ENCODE data around the gene NHLH1. TPM values are rescaled to one million over a fixed set of nuclear protein-coding genes. Genes with fewer than 3 reads are reported as not detected.
A peak's percentile ranks its signal among the peaks of the same experiment; 100 is the strongest.

NHLH1 gene
- total RNA-seq, 1 experiment from 2014 or later = 0.70 TPM

GRCh38 chr1:160342526-160342925 is 24.3 kb upstream of the NHLH1 start:
- H3K27ac Mint-ChIP-seq = peak overlapping the region; percentile 100
- H3K27me3 Mint-ChIP-seq (ENCODE audit: low read depth) = no peaks in the 10 kb centered on the region
- DNase-seq (ENCODE audit: low spot score) (no peak), ATAC-seq (no peak)
- ChIA-PET POLR2A (no interaction called here), CTCF (interaction anchor here (1.4 kb wide), 1 partner anchor 51 kb away, joined by 8 read pairs; no protein-coding TSS in a partner anchor)
- H3K4me3 Mint-ChIP-seq = peak overlapping the region; percentile 100
- H3K36me3 Mint-ChIP-seq = peaks cover 41% of the 10 kb centered on the region
- no peak for TF ChIP-seq CTCF (IDR thresholded peaks at IDR 0.05)
- no peak for TF ChIP-seq ETV6 (CRISPR knock-in tag; IDR thresholded peaks at IDR 0.05)
- TF ChIP-seq TP53 (CRISPR knock-in tag; IDR thresholded peaks at IDR 0.05) = no peak
- H3K9me3 Mint-ChIP-seq = no peaks in the 10 kb centered on the region
- peaks cover 26% of the 10 kb centered on the region for H3K4me1 Mint-ChIP-seq

- Mint-ChIP-seq H3K27me3 (ENCODE audit: low read depth) (no peaks in the 10 kb centered on the region), H3K4me1 (peaks cover 26% of the 10 kb centered on the region), H3K9me3 (no peaks in the 10 kb centered on the region), H3K36me3 (peaks cover 37% of the 10 kb centered on the region), H3K4me3 (peak within 1 kb of the TSS; percentile 100), H3K27ac (peak within 1 kb of the TSS; percentile 100)
- ChIA-PET POLR2A (interaction anchor here (0.7 kb wide), 1 partner anchor 81 kb away, joined by 3 read pairs; no protein-coding TSS in a partner anchor), CTCF (interaction anchor here (0.7 to 2.7 kb wide), 6 partner anchors 12 to 91 kb away, joined by 3 to 8 read pairs (median 4); no protein-coding TSS in a partner anchor)
- ATAC-seq = peak; percentile 99
- DNase-seq (ENCODE audit: low spot score) = peak; percentile 93
- TF ChIP-seq ATF2 (CRISPR knock-in tag; IDR thresholded peaks at IDR 0.05; ENCODE audit: borderline replicate concordance, low read depth) (no peak), ZNF423 (CRISPR knock-in tag; IDR thresholded peaks at IDR 0.05) (no peak), KAT7 (CRISPR knock-in tag; IDR thresholded peaks at IDR 0.05; ENCODE audit: borderline replicate concordance) (0 out of 2 replicates have a peak, but pooled peaks have one; percentile 52), ERG (CRISPR knock-in tag; IDR thresholded peaks at IDR 0.05) (no peak), ZBTB43 (CRISPR knock-in tag; IDR thresholded peaks at IDR 0.05) (peak; percentile 86; the same call in 1 of the 2 replicates), SP1 (CRISPR knock-in tag; conservative IDR thresholded peaks at IDR 0.05) (peak; percentile 88), FOXP4 (CRISPR knock-in tag; IDR thresholded peaks at IDR 0.05) (peak; percentile 74), MYBL2 (CRISPR knock-in tag; IDR thresholded peaks at IDR 0.05) (peak; percentile 83; the same call in 1 of the 2 replicates), TEAD1 (CRISPR knock-in tag; IDR thresholded peaks at IDR 0.05) (0 out of 2 replicates have a peak, but pooled peaks have one; percentile 55), GABPB1 (CRISPR knock-in tag; IDR thresholded peaks at IDR 0.05) (peak; percentile 70), ARID4B (CRISPR knock-in tag; IDR thresholded peaks at IDR 0.05; ENCODE audit: borderline replicate concordance) (peak; percentile 78; the same call in 1 of the 2 replicates), CREM (CRISPR knock-in tag; IDR thresholded peaks at IDR 0.05) (peak; percentile 87), NFYB (CRISPR knock-in tag; conservative IDR thresholded peaks at IDR 0.05; ENCODE audit: low read depth) (0 out of 2 replicates have a peak, but pooled peaks have one; percentile 8), E2F1 (CRISPR knock-in tag; IDR thresholded peaks at IDR 0.05) (no peak), ELF4 (CRISPR knock-in tag; IDR thresholded peaks at IDR 0.05; ENCODE audit: low read depth) (no peak), ZNF121 (CRISPR knock-in tag; IDR thresholded peaks at IDR 0.05) (no peak)
These were observed 23.7 kb upstream of the NHLH1 start, which contains the start of the genes COPA and NCSTN for GRCh38 chr1:160342953-160343869. COPA (minus strand) TSS chr1:160343250; CDS start chr1:160343170, 80 bp downstream. NCSTN (plus strand) TSS chr1:160343383; CDS start chr1:160343397, 14 bp downstream.

All from WTC11 (cell line).